NCI-H2081 (cell line): Measurements from ENCODE around the gene SPATA1.
A peak's percentile ranks its signal among the peaks of the same experiment; 100 is the strongest.

Experiments
- DNase-seq, 2 experiments: peaks; one replicate each; lab custom pipeline; 2025; lab: John Stamatoyannopoulos, UW

Gene SPATA1

GRCh38 chr1:84508510-84508909, 2.3 kb downstream of the SPATA1 start:
- DNase-seq = no peak

- no peak for DNase-seq
These were observed 2.8 kb downstream of the SPATA1 start for GRCh38 chr1:84509029-84509428.

GRCh38 chr1:84510165-84510564, 4.0 kb downstream of the SPATA1 start:
- no peak for DNase-seq

- DNase-seq = no peak
These were observed 4.5 kb downstream of the SPATA1 start for GRCh38 chr1:84510668-84511067.

- no peak for DNase-seq
These were observed 18.4 kb downstream of the SPATA1 start for GRCh38 chr1:84524590-84524989.

GRCh38 chr1:84525779-84526178, 19.6 kb downstream of the SPATA1 start:
- peak in 1 of 2 experiments; percentile 64 for DNase-seq

GRCh38 chr1:84538599-84538998, 32.4 kb downstream of the SPATA1 start:
- no peak for DNase-seq

GRCh38 chr1:84539972-84540371, 33.8 kb downstream of the SPATA1 start:
- no peak for DNase-seq

- no peak for DNase-seq
These were observed 34.6 kb downstream of the SPATA1 start for GRCh38 chr1:84540759-84541158.

- DNase-seq = peak in 1 of 2 experiments; percentile 12
These were observed 35.5 kb downstream of the SPATA1 start for GRCh38 chr1:84541679-84542078.

- DNase-seq = no peak
These were observed 44.6 kb downstream of the SPATA1 start for GRCh38 chr1:84550826-84551225.

GRCh38 chr1:84569216-84569615, 63.0 kb downstream of the SPATA1 start:
- DNase-seq = no peak

- DNase-seq = no peak
These were observed 64.4 kb downstream of the SPATA1 start for GRCh38 chr1:84570436-84571149.

- no peak for DNase-seq
These were observed 65.0 kb downstream of the SPATA1 start for GRCh38 chr1:84571150-84571535.

GRCh38 chr1:84573481-84573966, 67.3 kb downstream of the SPATA1 start:
- DNase-seq = no peak

GRCh38 chr1:84573967-84574842, 68.0 kb downstream of the SPATA1 start, which contains the start of gene CTBS:
TSS of gene CTBS (minus strand) at chr1:84574440. CDS start at chr1:84574415, 25 bp downstream.
- DNase-seq = peak; percentile 80 to 85

GRCh38 chr1:84574936-84575335, 68.8 kb downstream of the SPATA1 start:
- no peak for DNase-seq

GRCh38 chr1:84581648-84582047, 75.5 kb downstream of the SPATA1 start:
- DNase-seq = no peak

- peak in 1 of 2 experiments; percentile 27 for DNase-seq
These were observed 76.8 kb downstream of the SPATA1 start for GRCh38 chr1:84582802-84583587.

GRCh38 chr1:84583648-84584047, 77.5 kb downstream of the SPATA1 start:
- no peak for DNase-seq

- no peak for DNase-seq
These were observed 77.9 kb downstream of the SPATA1 start for GRCh38 chr1:84584126-84584525.

GRCh38 chr1:84585803-84586202, 79.6 kb downstream of the SPATA1 start:
- DNase-seq = no peak
